Activated CD8-positive, alpha-beta memory T cell treated with anti-CD3 and anti-CD28 coated beads, Interleukin-2, amount 50 U/mL, for 4 hours (primary cell): Measurements from ENCODE around the gene SLC22A4.

Experiments
- DNase-seq: peaks from one replicate; pipeline ENCODE4 v3.0.0-alpha.2; 2020

The SLC22A4 gene

DNA sequence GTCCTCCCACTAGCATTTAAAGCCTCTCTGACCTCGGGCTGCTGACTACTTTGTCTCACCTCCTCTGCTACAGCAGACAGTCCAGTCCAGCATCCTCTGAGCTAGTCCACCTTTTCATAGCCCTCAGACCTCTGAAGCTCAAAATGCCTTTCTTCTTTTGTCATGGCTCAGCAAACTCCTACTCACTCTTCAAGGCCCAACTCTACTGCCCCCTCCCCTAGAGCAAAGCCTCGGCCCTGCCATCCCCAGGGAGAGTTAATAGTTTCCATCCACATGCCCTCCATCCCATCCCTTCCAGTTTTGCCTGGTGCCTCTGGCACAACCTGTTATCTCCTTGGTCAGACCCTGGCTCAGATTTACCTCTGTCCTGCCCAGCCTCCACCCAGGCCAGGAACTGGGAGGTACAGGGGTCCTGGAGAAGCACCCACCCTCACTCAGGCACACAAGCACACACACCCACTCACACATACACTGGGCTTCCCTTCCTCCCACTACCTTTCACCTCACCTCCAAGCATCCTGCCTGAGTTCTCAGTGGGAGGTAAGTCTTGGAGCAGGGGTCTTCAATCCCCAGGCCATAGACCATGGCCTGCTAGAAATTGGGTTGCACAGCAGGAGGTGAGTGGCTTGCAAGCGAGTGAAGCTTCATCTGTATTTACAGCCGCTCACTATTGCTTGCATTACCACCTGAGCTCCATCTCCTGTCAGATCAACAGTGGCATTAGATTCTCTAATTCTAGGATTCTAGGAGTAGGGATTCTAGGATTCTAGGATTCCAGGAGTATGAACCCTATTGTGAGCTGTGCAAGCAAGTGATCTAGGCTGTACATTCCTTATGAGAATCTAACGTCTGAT, 18.6 kb upstream of the SLC22A4 start:
- no peak for DNase-seq

DNA sequence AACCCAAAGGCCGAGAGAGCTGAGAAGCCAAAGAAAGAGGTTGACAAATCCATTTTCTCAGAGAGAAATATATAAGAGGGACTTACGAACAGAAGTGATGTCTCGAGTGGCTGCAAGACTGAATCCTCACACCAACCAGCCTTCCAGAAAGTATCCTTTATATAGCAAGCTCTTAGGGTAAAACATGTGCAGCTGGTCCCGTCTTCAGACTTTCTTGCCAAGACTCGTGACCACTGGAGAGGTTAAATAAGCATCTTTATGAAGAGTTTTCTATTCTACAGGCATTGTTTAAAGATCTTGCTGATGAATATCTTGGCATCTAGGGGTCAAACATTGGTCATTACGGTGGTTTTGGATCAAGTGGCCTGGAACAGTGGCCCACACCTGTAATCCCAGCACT, 16.9 kb upstream of the SLC22A4 start:
- DNase-seq: no peak

DNA sequence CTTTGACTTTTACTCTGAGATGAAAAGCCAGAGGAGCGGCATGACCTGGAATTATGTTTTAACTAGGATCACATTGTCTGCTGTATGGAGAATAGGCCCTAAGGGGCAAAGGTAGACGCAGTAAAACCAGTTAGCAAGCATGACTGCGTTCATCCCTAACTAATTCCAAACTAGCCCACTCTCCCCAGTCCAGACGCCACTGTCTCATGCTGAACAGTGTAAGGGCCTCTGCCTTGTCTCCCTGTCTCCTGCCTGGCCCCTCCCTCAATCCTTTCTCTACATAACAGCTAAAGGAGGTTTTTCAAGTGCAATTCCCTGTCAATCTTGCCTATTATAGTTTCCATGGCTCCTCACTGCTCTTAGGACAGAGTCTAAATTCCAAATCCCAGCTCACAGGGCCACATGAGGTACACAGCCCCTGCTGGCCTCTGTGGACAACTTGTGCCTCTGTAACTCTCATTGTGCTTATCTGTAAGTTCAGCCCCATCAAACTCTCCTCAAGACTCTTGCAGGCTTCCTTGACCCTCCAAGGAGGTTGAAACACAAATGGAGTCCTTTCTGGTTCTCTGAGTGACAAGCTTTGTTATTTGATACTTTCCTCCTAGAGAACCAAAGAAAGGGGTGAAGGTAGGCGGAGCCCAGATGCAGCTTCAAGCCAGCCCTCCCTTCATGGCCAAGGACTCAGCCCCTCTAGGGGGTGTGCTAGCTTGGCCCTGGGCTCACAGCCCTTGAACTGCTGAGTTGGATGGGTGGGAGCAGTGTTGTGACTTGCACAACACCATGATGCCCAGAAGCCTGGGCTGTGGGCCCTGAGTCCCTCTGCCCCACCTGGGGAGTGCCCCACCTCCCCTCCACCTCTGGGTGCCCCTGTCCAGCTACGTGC, 16.0 kb upstream of the SLC22A4 start:
- no peak for DNase-seq

DNA sequence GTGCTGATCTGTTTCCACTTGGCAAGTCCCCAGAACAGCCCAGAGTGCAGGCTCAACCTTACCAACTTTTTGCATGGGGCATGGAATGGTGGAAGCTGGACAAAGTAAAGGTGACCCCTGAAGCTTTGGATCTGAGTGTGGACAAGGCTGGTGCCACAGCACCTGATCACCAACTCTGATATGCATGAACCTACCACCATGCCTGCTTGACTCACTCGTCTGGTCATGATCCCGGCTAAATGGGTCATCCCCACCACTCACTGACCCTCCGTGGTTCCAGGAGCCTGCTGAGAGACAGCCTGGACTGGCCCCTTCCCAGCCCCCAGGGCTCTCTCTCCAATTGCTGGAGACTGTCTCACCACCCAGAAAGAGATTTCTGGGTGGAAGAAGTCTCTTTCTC, 14.4 kb upstream of the SLC22A4 start:
- no peak for DNase-seq

DNA sequence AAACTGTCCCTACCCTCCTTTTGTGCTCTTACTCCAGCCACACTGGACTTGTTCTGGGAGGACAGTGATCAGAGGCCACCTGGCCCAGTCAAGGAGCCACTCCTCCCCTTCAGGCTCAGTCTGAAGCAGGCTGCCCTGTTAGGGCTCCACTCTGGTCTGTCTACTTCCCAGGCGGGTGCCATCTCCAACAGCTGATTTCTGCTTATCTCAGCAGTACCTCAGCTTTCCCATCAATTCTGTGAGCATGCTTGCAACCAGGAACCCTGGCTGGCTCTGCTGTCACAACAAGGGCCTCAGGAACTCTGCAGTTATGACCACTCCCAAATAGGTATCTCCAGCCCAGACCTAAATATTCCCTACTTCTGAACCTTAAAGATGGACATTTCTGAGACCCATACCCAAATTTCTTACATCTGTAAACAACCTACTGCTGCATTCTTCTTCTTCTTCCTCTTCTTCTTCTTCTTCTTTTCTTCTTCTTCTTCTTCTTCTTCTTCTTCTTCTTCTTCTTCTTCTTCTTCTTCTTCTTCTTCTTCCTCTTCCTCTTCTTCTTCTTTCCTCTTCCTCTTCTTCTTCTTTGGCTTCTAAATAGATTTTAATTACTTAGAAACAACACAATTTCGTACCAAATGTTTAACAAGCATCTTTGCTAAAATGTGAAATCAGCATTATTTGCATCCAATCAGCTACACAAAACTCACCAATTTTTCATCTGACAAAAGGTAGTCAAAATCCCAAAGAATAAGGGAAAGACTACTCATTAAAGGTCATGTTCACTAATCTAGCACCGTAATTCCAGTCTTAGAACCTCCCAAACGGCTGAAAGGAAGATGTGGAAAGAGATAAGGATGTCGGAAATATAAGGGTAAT, 13.6 kb upstream of the SLC22A4 start:
- no peak for DNase-seq

DNA sequence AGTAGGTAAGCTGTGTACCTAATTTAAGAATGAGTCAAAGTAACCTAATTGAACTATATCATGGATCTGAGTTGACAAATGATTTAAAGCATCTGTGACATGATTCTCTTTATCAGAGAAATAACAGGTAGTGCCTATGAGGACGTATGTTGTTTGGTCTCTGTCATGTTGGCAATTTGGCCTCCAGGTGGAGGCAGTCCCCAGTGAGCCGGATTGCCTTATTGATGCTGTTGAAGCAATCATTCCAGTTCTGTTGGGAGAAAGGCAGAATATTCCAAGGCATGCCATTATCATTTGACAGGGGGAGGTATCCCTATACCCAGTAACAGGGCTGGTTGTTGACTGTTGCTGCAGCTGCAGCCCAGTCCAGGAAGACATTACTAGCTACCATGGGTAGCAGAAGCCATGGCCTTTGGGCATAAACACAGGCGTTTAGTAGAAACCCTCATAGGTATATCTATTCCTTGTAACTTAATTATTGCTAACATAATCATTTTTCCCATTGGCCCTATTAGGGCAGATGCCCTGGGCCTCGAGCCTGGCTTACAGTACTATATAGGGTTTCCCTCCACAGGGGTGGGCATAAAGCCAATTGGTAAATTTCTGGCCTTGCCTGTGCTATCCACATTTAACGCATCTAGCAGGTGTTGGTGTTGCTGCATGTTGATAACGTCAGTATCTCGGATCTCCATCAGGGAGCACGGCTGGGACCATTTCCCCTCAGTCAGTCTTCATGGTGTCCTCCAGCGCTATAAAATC, 12.2 kb upstream of the SLC22A4 start:
- DNase-seq: no peak

DNA sequence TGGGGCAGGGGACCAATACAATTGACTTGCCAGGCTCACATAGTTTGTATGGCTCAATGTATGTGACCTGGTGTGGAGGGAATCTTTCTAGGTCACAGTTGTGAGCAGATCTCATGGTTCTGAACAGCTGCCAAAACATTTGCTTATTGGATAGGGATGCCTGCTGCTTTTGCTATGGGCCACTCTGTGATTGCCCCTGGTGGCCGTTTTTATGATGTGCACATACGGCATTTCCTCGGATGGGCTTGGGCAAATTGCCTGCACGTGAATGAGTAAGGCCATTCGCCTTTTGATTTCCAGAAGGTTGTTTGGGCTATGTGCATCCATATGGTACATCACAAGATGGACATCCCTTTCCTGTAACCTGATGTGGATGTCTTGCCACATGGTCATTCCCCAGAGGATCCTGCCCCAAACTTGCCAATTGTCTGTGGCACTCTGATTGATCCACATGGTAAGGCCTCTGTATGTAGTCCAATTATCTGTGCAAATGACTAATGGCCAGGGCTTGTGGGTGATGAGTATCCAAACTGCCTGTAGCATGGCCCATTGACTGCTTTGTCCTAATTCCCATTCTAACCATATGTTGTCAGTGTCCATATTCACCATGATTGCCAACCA, 10.7 kb upstream of the SLC22A4 start:
- no peak for DNase-seq

DNA sequence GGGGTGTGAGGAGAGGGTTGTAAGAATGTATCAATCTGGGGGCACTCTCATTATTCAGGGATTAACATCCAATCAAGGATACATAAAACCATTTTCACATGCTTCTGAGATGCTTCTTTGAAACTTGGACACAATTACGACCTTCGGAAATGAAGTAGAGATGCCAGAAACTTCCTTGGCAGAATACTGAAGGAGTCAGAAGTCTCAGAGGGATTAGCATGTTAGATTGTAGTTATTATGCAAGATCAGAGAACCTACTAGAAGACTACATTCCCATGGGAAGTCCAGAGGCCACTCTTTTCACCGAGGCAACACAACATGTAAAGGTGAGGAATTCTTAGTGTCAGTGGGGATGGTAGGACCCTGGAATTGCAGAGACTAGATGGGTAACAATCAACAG, 5.1 kb upstream of the SLC22A4 start:
- no peak for DNase-seq

DNA sequence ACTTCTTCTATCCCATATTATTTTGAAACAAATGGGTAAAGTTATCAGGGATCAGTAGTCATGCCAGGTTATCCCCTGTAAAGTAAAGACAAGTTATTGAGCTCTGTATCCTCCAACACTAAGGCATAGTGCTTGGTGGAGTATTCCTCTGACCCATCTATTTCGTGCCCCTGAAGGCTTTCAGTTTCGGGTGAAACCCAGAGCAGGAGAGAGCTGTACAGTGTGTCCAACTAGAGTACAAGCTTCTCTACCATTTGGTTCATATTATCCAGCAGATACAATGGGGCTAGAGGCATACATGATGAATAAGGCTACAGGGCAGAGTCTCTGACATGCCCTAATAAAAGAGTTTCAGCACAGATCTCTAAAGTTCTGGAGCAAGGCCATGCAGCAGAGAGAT, 3.2 kb upstream of the SLC22A4 start:
- DNase-seq: no peak

DNA sequence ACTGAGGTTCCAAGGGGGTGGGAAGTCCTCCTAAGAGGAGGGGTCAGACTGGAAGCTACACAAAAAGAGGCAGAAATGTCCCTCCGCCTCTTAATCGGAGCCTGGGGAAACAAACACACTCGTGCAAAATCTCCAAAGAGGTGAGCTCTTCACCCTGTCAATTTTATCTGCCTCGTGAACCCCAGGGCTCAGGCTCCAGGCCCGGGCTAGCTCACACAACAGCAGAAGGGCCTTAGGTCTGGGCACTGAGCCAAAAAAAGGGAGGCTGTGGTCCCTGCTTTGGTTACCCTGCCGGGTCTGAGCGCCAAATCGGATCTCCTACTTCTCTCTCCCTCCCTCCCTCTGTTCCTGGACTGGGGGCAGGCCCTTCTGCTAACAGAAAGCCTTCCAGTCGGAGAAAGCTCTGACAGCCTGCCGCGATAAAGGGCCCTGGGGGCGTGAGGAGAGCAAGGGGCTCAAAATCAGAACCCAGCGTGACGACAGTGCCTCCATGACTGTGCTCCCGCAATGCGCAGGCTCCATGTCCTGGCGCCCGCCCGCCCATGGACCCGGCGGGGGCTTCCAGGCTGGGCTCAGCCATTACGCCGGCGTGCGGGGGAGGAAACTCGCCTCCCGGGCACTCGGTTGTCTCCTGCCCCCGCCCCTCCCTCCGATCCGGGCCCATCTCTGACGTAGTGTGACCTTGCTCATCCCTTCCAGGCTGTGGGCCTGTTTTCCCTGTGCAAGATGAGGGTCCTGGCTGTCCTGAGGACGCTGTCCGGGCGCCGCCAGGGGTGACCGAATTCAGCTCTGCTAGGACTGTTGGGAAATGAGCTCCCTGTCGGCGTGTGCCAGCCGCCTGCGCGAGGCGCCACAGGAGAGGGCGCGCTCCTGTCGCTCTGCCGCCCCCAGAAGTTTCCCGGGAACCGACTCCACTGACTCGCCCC, 865 bp upstream of the SLC22A4 start:
- peak; percentile 81 for DNase-seq

DNA sequence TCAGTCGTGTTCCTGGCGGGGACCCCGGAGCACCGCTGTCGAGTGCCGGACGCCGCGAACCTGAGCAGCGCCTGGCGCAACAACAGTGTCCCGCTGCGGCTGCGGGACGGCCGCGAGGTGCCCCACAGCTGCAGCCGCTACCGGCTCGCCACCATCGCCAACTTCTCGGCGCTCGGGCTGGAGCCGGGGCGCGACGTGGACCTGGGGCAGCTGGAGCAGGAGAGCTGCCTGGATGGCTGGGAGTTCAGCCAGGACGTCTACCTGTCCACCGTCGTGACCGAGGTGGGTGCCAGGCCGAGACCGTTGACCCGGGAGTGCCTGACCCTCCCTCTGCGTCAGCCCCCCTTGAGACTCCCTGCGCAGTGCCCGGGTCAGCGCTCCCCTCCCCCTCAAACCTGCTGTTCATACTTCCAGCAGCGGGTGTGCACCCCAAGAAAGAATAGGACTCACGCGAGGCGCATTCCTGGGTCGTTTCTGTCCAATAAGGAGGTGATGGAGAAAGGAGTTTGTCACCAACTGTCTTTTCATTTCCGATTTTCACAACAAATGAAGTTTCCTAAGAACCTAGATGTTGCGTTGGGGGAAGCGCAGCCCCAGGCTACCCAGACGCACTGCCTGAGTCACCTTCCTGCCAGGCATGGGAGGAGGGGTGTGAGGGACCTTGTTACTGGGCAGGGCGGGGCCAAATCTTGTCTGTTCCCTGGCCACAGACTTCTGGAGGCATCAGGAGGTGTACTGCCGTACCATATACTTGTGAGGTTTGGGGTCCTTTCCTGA, 722 bp downstream of the SLC22A4 start:
- DNase-seq: peak; percentile 78

DNA sequence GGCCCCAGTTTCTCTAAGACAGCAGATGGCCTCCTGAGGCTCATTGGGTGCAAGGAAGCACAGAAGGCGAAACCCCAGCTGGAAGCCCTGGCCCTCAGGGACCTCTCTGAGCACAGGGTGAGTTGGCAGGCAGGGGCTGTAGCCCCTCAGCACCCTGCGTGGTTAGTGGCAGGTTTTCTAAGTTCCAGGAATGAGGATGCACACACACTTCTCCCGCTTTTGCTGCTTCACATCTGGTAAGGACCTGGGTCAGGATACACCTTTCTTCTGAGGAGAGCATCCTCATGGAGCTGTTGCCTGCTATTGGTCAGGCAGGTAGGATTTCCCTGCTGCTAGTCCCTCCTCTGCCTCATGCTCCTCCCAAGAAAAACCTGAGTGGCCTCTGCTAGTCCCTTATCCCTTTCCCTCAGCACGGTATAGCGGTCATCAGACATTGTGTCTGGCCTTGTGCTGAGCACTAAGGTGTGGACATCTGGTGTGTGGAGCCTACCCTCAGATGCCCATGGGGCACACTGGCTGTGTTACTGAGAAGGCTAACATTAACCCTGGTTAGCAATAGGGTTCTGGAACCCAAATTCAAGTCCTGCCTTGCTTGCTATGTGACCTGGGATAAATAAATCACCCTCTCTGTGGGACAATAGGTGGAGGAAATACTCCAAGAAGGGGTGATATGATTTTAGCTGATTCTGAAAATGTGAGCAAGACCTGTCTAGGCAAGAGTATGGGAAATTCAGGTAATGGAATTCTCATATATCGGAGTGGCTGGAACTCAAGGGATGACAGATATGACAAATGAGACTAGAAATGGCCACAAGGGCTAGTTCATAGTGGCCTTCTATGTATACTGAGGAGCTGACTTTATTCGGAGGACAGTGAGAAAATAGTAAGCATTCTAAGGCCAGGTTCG, 1.6 kb downstream of the SLC22A4 start:
- DNase-seq: no peak

DNA sequence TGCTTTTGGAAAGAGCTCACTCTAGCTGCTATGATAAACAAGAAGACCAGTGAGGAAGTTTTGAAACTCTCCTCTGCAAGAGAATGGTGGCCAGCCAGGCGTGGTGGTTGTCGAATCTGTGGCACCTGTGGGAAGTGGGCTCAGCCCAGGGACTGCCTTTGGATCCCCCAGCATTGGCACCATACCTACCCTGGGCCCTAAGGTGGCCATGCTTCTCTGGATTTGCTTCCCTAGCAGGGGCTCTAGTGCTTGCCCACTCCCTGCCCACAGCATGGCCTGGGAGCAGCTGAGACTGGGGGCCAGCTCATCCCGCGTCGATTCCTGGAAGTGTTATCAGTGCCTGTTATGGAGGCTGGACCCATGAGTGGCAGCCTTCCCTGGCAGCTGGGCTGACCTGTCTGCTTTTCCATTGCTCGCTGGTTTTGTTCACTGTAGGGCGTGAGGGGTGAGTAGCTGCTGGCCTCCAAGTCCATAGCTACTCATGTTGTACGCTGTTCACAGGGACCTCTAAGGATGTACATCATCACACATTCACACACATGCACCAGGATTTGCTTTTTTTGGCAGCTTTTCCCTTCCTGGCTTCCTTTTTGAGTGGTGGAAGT, 2.3 kb downstream of the SLC22A4 start:
- DNase-seq: no peak

DNA sequence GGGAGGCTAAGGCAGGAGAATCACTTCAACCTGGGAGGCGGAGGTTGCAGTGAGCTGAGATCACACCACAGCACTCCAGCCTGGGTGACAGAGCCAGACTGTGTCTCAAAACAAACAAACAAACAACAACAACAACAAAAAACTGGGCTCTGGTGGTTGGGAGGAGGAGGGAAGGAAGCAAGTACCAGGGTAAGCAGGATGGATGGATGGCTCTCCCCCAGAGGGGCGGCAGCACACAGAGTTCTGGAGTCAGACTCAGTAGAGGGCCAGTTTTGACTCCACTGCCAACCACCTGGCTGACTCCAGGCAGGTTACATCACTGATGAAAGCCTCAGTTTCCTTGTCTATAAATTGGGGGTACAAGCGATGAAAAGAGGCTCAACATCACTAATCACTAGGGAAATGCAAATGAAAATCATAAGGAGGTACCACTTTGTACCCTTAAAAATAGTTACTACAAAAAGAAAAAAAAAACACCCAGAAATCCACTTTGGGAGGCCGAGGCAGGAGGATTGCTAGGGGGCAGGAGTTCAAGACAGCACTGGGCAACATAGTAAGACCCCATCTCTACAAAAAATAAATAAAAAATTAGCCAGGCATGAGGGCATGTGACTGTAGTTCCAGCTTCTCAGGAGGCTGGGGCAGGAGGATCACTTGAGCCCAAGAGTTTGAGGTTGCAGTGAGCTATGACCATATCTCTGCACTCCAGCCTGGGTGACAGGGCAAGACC, 3.2 kb downstream of the SLC22A4 start:
- DNase-seq: no peak

DNA sequence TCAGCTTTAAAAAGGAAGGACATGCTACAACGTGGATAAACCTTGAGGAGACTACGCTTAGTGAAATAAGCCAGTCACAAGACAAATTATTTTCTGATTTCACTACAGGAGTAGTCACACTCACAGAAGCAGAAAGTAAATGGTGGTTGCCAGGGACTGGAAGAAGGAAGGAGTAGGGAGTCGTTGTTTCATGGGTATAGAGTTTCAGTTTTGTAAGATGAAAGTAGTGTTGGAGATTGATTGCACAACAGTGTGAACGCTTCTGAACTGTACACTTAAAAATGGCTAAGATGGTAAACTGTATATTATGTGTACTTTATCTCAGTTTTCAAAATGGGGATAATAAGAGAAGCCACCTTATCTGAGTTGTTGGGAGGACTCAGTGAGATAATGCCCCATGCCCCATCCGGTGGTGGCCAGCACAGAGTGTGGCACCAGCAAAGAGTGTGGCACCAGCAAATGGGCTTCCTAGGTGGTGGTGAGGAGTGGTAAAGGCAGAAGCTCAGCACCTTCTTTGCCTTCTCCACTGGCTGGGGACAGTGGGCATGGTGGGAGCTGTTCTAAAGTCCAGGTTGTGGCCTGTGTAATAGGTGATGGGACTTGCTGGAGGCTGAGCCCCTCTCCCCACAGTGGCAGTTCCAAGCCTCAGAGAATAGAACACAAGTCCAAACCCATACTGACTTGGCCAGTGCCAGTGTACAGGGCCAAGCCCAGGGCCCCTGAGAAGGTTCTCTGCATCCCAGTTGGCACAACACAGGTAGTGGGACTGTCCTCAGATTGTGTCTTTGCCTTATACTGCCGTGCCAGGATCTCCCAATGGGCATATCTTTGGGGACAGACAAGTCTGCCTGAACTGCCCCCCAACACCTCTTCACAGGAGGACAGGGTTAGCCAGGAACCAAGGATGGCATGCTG, 4.4 kb downstream of the SLC22A4 start:
- no peak for DNase-seq

DNA sequence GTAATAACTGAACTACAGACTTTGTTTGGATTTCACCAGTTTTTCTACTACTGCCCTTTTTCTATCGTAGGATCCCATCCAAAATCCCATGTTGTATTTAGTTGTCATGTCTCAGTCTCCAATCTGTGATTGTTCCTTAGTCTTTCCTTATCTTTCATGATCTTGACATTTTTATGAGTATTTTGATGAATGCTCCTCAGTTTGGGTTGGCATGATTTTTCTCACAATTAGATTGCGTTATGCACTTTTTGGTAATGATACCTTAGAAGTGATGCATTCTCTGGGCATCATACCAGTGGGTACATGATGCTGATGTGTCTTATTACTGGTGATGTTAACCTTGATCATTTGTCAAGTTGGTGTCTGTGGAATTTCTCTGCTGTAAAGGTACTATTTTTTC, 5.7 kb downstream of the SLC22A4 start:
- DNase-seq: no peak
